Panc1 (cell line): ENCODE data around the gene MEX3D. TPM values are rescaled to one million over a fixed set of nuclear protein-coding genes. Genes with fewer than 3 reads are reported as not detected.

Experiments used
- ATAC-seq: fragments of 200-7000 bp; cut with Tn5 transposase; 2 replicates; pipeline ENCODE4 v1.9.1; 2020; ENCODE audit warnings: mild to moderate bottlenecking, moderate library complexity
- BruUV-seq: library from RNA; stranded (reverse); fragments of 400-500 nt; replicated peaks from 2 replicates; lab custom pipeline; 2021; lab: Mats Ljungman, UMichigan
- CTCF ChIA-PET: fragments of 300-600 bp; sonication (Branson Sonifier 250); formaldehyde crosslinking; loops from one replicate; lab custom pipeline; 2022; ENCODE audit warnings: antibody characterized with exemption; lab: Charles Lee
- POLR2A ChIA-PET: fragments of 300-600 bp; sonication (Branson Sonifier 250); formaldehyde crosslinking; loops from one replicate; lab custom pipeline; 2022; ENCODE audit warnings: antibody characterized with exemption; lab: Charles Lee
- DNase-seq: peaks from one replicate; pipeline ENCODE4 v3.0.0-alpha.2; 2010; ENCODE audit warnings: low read depth, low spot score
- H3K27ac ChIP-seq: 2 replicates; pipeline ENCODE4 v1.5.1; 2011; ENCODE audit warnings: mild to moderate bottlenecking, low read length, inconsistent platforms
- H3K27me3 ChIP-seq: fragments of 200-500 bp; sonication (Bioruptor generic); 2 replicates; pipeline ENCODE4 v1.6.0; 2014; ENCODE audit warnings: low read length, inconsistent platforms; ENCODE audit not compliant: control insufficient read depth, insufficient read depth
- H3K36me3 ChIP-seq: fragments of 200-500 bp; sonication (Bioruptor generic); 2 replicates; pipeline ENCODE4 v1.5.1; 2014; ENCODE audit warnings: inconsistent platforms, mild to moderate bottlenecking, low read length, moderate library complexity; ENCODE audit not compliant: control insufficient read depth, insufficient read depth
- H3K4me1 ChIP-seq: 2 replicates; pipeline ENCODE4 v1.5.1; 2011; ENCODE audit warnings: inconsistent platforms, mild to moderate bottlenecking, low read length, moderate library complexity; ENCODE audit not compliant: control insufficient read depth, insufficient read depth
- H3K4me3 ChIP-seq, 2 experiments: 2 replicates each; pipeline ENCODE4 v1.5.1; 2011 to 2012; ENCODE audit warnings: low read depth in 2 of 2, low read length in 2 of 2, mild to moderate bottlenecking in 2 of 2, inconsistent platforms in 1 of 2, moderate library complexity in 1 of 2
- H3K9me3 ChIP-seq: fragments of 200-500 bp; sonication (Bioruptor generic); 2 replicates; pipeline ENCODE4 v1.5.1; 2014; ENCODE audit warnings: low read depth, mild to moderate bottlenecking, inconsistent platforms, low read length, moderate library complexity; ENCODE audit not compliant: control insufficient read depth, insufficient read depth
- POLR2AphosphoS5 ChIP-seq: IDR thresholded peaks from 2 replicates; pipeline ENCODE4 v1.6.1; 2012; ENCODE audit warnings: mild to moderate bottlenecking, low read depth, low read length, moderate library complexity
- SIN3A ChIP-seq: IDR thresholded peaks from 2 replicates; pipeline ENCODE4 v1.6.1; 2012; ENCODE audit warnings: low read depth, mild to moderate bottlenecking, low read length, moderate library complexity, borderline replicate concordance; ENCODE audit not compliant: insufficient read depth
- TCF7L2 ChIP-seq: IDR thresholded peaks from 2 replicates; pipeline ENCODE4 v1.6.1; 2011; ENCODE audit warnings: mild to moderate bottlenecking, low read depth, low read length, inconsistent platforms
- in situ Hi-C: cut with HindIII; loops from 2 replicates; pipeline ENCODE4 v1.10.0; 2016; ENCODE audit warnings: low sequenced_read_pairs, low pct_unique_long_range_greater_than_20kb
- intact Hi-C: fragments of 100-400 bp; cut with micrococcal nuclease; formaldehyde crosslinking; loops from one replicate; pipeline ENCODE4 v1.10.0; 2022; ENCODE audit not compliant: unreplicated experiment
- total RNA-seq: library from RNA; stranded (reverse); gene quantifications from one replicate; pipeline ENCODE4 v1.2.1, GENCODE V29; 2021; ENCODE audit not compliant: unreplicated experiment
- TF ChIP-seq, protein P1 (sequence below): fragments of 450-650 bp; IDR thresholded peaks from 2 replicates; pipeline ENCODE4 v1.5.1; 2017; ENCODE audit warnings: mild to moderate bottlenecking
- TF ChIP-seq, protein P2 (sequence below), 2 experiments: IDR thresholded peaks; 2 replicates each; pipeline ENCODE4 v1.6.1; 2011 to 2012; ENCODE audit warnings: low read depth in 2 of 2, control low read depth in 1 of 2, low read length in 1 of 2, mild to moderate bottlenecking in 1 of 2, moderate library complexity in 1 of 2; ENCODE audit not compliant: insufficient read depth in 1 of 2

The MEX3D gene
- total RNA-seq, 1 experiment from 2014 or later = 73.7 TPM

DNA sequence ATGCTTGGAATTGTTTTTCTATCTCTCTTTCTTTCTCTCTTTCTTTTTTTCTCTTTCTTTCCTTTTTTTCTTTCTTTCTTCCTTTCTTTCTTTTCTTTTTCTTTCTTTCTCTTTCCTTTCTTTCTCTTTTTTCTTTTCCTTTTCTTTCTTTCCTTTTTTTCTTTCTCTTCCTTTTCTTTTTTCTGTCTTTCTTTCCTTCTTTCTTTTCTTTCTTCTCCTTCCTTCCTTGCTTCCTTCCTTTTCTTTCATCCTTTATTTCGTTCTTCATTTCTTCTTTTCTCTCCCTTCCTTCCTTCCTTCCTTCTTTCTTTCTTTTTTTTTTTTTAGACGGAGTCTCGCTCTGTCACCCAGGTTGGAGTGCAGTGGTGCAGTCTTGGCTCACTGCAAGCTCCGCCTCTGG lies 1.9 kb upstream of the MEX3D start:
- Histone ChIP-seq H3K4me1 (no peaks in the 10 kb centered on the region; the same call in 1 of the 2 replicates), H3K27me3 (no peaks in the 10 kb centered on the region), H3K4me3 (no peak overlapping the region), H3K36me3 (no peaks in the 10 kb centered on the region; the same call in 1 of the 2 replicates), H3K9me3 (no peaks in the 10 kb centered on the region), H3K27ac (no peak overlapping the region)
- in situ Hi-C loops = no loop called here
- BruUV-seq = no TSS peak
- intact Hi-C loops = no loop called here
- TF ChIP-seq, protein P1, sequence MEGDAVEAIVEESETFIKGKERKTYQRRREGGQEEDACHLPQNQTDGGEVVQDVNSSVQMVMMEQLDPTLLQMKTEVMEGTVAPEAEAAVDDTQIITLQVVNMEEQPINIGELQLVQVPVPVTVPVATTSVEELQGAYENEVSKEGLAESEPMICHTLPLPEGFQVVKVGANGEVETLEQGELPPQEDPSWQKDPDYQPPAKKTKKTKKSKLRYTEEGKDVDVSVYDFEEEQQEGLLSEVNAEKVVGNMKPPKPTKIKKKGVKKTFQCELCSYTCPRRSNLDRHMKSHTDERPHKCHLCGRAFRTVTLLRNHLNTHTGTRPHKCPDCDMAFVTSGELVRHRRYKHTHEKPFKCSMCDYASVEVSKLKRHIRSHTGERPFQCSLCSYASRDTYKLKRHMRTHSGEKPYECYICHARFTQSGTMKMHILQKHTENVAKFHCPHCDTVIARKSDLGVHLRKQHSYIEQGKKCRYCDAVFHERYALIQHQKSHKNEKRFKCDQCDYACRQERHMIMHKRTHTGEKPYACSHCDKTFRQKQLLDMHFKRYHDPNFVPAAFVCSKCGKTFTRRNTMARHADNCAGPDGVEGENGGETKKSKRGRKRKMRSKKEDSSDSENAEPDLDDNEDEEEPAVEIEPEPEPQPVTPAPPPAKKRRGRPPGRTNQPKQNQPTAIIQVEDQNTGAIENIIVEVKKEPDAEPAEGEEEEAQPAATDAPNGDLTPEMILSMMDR = no peak
- TF ChIP-seq TCF7L2 (no peak), POLR2AphosphoS5 (no peak), SIN3A (no peak)
- TF ChIP-seq, protein P2, sequence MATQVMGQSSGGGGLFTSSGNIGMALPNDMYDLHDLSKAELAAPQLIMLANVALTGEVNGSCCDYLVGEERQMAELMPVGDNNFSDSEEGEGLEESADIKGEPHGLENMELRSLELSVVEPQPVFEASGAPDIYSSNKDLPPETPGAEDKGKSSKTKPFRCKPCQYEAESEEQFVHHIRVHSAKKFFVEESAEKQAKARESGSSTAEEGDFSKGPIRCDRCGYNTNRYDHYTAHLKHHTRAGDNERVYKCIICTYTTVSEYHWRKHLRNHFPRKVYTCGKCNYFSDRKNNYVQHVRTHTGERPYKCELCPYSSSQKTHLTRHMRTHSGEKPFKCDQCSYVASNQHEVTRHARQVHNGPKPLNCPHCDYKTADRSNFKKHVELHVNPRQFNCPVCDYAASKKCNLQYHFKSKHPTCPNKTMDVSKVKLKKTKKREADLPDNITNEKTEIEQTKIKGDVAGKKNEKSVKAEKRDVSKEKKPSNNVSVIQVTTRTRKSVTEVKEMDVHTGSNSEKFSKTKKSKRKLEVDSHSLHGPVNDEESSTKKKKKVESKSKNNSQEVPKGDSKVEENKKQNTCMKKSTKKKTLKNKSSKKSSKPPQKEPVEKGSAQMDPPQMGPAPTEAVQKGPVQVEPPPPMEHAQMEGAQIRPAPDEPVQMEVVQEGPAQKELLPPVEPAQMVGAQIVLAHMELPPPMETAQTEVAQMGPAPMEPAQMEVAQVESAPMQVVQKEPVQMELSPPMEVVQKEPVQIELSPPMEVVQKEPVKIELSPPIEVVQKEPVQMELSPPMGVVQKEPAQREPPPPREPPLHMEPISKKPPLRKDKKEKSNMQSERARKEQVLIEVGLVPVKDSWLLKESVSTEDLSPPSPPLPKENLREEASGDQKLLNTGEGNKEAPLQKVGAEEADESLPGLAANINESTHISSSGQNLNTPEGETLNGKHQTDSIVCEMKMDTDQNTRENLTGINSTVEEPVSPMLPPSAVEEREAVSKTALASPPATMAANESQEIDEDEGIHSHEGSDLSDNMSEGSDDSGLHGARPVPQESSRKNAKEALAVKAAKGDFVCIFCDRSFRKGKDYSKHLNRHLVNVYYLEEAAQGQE (IDR thresholded peaks at IDR 0.05; ENCODE audit: insufficient read depth in 1 of 2, low read depth in 2 of 2, low read length in 1 of 2) = no peak
- no peak for ATAC-seq
- DNase-seq = no peak
- POLR2A ChIA-PET = no interaction called here
- CTCF ChIA-PET = no interaction called here

DNA sequence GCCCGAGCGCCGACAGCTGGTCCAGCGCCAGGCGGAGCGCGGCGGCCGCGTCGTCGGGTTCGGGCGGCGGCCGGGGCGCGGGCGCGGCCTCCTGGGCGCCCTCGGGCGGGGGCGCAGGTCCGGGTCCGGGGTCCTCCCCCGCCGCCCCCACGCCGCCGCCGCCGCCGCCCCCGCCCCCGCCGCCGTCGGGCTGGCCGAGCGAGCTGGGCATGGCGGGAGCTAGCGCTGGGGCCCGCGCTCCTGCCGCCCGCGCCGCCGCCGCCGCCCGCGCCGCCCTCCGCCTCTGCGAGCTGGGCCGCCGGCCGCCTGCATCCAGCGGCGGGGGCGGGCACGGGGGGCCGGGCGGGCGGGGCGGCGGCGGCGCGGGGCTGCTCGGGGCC lies 287 bp downstream of the MEX3D start:
- in situ Hi-C loops (no loop called here), intact Hi-C loops (no loop called here)
- H3K4me3 ChIP-seq = peak overlapping the region in 1 of 2 experiments; percentile 59; a peak in 1 of 4 replicates
- CTCF ChIA-PET = no interaction called here
- ATAC-seq = peak; percentile 29
- no TSS peak for BruUV-seq
- DNase-seq = no peak
- TF ChIP-seq, protein P2 (IDR thresholded peaks at IDR 0.05; ENCODE audit: insufficient read depth in 1 of 2, low read depth in 2 of 2, low read length in 1 of 2) = no peak
- TF ChIP-seq, protein P1 = no peak
- TF ChIP-seq SIN3A (no peak), POLR2AphosphoS5 (no peak), TCF7L2 (no peak)
- H3K36me3 ChIP-seq = no peaks in the 10 kb centered on the region; the same call in 1 of the 2 replicates
- no peaks in the 10 kb centered on the region; the same call in 1 of the 2 replicates for H3K4me1 ChIP-seq
- H3K9me3 ChIP-seq = no peaks in the 10 kb centered on the region
- POLR2A ChIA-PET = no interaction called here
- no peaks in the 10 kb centered on the region for H3K27me3 ChIP-seq
- no peak overlapping the region for H3K27ac ChIP-seq
